PC-3 (cell line): ENCODE results near the gene CCDC93. TPM values are rescaled to one million over a fixed set of nuclear protein-coding genes. Genes with fewer than 3 reads are reported as not detected.

Experiments used
- ATAC-seq: fragments of 200-7000 bp; cut with Tn5 transposase; 2 replicates; pipeline ENCODE4 v1.9.1; 2020; ENCODE audit warnings: mild to moderate bottlenecking, moderate library complexity
- BruUV-seq: library from RNA; stranded (reverse); fragments of 400-500 nt; replicated peaks from 2 replicates; lab custom pipeline; 2021; lab: Mats Ljungman, UMichigan
- CTCF ChIA-PET: fragments of 300-600 bp; sonication (Branson Sonifier 250); formaldehyde crosslinking; loops from one replicate; lab custom pipeline; 2022; ENCODE audit warnings: antibody characterized with exemption; lab: Charles Lee
- POLR2A ChIA-PET: fragments of 300-600 bp; sonication (Branson Sonifier 250); formaldehyde crosslinking; loops from one replicate; lab custom pipeline; 2022; ENCODE audit warnings: antibody characterized with exemption; ENCODE audit not compliant: unreplicated experiment; lab: Charles Lee
- DNase-seq: peaks from one replicate; pipeline ENCODE4 v3.0.0-alpha.2; 2015
- H2AFZ ChIP-seq: fragments of 300-600 bp; sonication (generic); 2 replicates; pipeline ENCODE4 v1.6.0; 2016; ENCODE audit warnings: antibody characterized with exemption, low read length
- H3F3A ChIP-seq: fragments of 300-600 bp; sonication (generic); one replicate; pipeline ENCODE4 v1.6.0; 2017; ENCODE audit warnings: antibody characterized with exemption, low read length, control low read depth, mild to moderate bottlenecking; ENCODE audit not compliant: unreplicated experiment
- H3K27ac ChIP-seq: fragments of 300-600 bp; sonication (generic); 2 replicates; pipeline ENCODE4 v1.5.1; 2016; ENCODE audit warnings: mild to moderate bottlenecking, low read length
- H3K27me3 ChIP-seq: fragments of 300-600 bp; sonication (generic); 2 replicates; pipeline ENCODE4 v1.6.1; 2016; ENCODE audit warnings: low read length, mixed read lengths
- H3K36me3 ChIP-seq: fragments of 300-600 bp; sonication (generic); 2 replicates; pipeline ENCODE4 v1.6.1; 2016; ENCODE audit warnings: low read depth, mixed run types, low read length, mixed read lengths
- H3K4me1 ChIP-seq: fragments of 300-600 bp; sonication (generic); 2 replicates; pipeline ENCODE4 v1.5.1; 2016; ENCODE audit warnings: low read length; ENCODE audit not compliant: insufficient read depth
- H3K4me2 ChIP-seq: fragments of 300-600 bp; sonication (generic); 2 replicates; pipeline ENCODE4 v1.6.0; 2016; ENCODE audit warnings: low read length
- H3K4me3 ChIP-seq: fragments of 300-600 bp; sonication (generic); 2 replicates; pipeline ENCODE4 v1.5.1; 2016; ENCODE audit warnings: mild to moderate bottlenecking, low read length, mixed read lengths
- H3K79me2 ChIP-seq: fragments of 300-600 bp; sonication (generic); 2 replicates; pipeline ENCODE4 v1.6.1; 2017; ENCODE audit warnings: low read length, mixed read lengths
- H3K9ac ChIP-seq: fragments of 300-600 bp; sonication (generic); 2 replicates; pipeline ENCODE4 v1.6.0; 2016; ENCODE audit warnings: mild to moderate bottlenecking, low read length
- H3K9me2 ChIP-seq: fragments of 300-600 bp; sonication (generic); replicated peaks from 2 replicates; pipeline ENCODE4 v1.6.1; 2016; ENCODE audit warnings: mixed run types, low read length, mixed read lengths
- H3K9me3 ChIP-seq: fragments of 300-600 bp; sonication (generic); 2 replicates; pipeline ENCODE4 v1.6.1; 2016; ENCODE audit warnings: low read length, mixed read lengths
- H4K20me1 ChIP-seq: fragments of 300-600 bp; sonication (generic); 2 replicates; pipeline ENCODE4 v1.6.1; 2016; ENCODE audit warnings: low read length, mixed read lengths
- EZH2 ChIP-seq: fragments of 300-600 bp; sonication (generic); IDR thresholded peaks from one replicate; pipeline ENCODE4 v1.6.1; 2017; ENCODE audit warnings: antibody characterized with exemption, mild to moderate bottlenecking, low read length; ENCODE audit not compliant: unreplicated experiment
- EZH2phosphoT487 ChIP-seq: fragments of 300-600 bp; sonication (generic); IDR thresholded peaks from 2 replicates; pipeline ENCODE4 v1.6.1; 2018; ENCODE audit warnings: mild to moderate bottlenecking, antibody characterized with exemption, low read length, borderline replicate concordance
- intact Hi-C: fragments of 100-400 bp; cut with micrococcal nuclease; formaldehyde crosslinking; loops from 2 replicates; pipeline ENCODE4 v1.9.0; 2023
- total RNA-seq: library from RNA; depleted of rRNA; stranded (reverse); fragments of >200 nt; gene quantifications from 2 replicates; pipeline ENCODE4 v1.2.3, GENCODE V29; 2014
- TF ChIP-seq, protein P1 (sequence below): fragments of 300-600 bp; sonication (generic); conservative IDR thresholded peaks from 2 replicates; pipeline ENCODE4 v1.5.1; 2017; ENCODE audit warnings: antibody characterized with exemption, low read depth, mild to moderate bottlenecking, low read length

The CCDC93 gene
- total RNA-seq, 1 experiment from 2014 or later = 14.0 TPM

DNA sequence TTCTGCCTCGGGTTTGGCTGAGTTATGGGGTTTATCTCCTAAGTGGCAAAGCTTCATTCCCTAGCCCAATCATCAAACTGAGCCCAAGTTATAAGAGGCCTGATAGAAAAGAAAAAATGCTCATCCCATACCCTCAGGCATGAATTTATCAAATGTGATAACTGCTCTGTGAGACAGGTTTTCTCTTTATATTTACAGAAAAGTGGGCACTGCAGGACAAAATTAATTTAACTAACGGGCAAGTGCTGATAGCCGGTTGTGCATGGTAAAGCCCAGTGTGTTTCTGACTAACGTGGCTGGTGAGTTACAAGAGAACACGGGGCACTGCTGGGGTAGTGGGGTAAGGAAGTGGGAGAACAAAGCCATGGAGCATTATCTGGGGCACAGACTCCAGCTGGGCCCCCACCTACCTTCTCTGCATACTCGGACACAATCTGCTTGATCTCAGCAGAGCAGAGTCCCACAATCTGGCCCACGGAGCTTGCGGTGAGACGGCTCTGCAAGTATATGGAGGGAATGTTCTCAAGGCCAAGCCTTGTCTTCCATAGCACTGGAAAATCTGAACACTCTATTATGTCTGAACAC lies 40.3 kb downstream of the CCDC93 start:
- BruUV-seq = no TSS peak
- Histone ChIP-seq H3K4me1 (no peaks in the 10 kb centered on the region), H3K9ac (no peak overlapping the region), H3K36me3 (peaks cover 17% of the 10 kb centered on the region), H3K27me3 (no peaks in the 10 kb centered on the region), H3K9me3 (no peaks in the 10 kb centered on the region), H3K9me2 (no peaks in the 10 kb centered on the region), H3K27ac (no peak overlapping the region), H3K4me3 (no peak overlapping the region), H2AFZ (no peak overlapping the region), H3K4me2 (no peak overlapping the region), H3K79me2 (no peaks in the 10 kb centered on the region), H3F3A (no peaks in the 10 kb centered on the region), H4K20me1 (no peaks in the 10 kb centered on the region)
- CTCF ChIA-PET = no interaction called here
- intact Hi-C loops = no loop called here
- ATAC-seq (no peak), DNase-seq (no peak)
- TF ChIP-seq EZH2phosphoT487 = no peak
- TF ChIP-seq EZH2 = no peak
- TF ChIP-seq, protein P1, sequence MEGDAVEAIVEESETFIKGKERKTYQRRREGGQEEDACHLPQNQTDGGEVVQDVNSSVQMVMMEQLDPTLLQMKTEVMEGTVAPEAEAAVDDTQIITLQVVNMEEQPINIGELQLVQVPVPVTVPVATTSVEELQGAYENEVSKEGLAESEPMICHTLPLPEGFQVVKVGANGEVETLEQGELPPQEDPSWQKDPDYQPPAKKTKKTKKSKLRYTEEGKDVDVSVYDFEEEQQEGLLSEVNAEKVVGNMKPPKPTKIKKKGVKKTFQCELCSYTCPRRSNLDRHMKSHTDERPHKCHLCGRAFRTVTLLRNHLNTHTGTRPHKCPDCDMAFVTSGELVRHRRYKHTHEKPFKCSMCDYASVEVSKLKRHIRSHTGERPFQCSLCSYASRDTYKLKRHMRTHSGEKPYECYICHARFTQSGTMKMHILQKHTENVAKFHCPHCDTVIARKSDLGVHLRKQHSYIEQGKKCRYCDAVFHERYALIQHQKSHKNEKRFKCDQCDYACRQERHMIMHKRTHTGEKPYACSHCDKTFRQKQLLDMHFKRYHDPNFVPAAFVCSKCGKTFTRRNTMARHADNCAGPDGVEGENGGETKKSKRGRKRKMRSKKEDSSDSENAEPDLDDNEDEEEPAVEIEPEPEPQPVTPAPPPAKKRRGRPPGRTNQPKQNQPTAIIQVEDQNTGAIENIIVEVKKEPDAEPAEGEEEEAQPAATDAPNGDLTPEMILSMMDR = no peak
- POLR2A ChIA-PET = interaction anchor here (0.7 kb wide), 1 partner anchor 24 kb away, joined by 25 read pairs; no protein-coding TSS in a partner anchor

DNA sequence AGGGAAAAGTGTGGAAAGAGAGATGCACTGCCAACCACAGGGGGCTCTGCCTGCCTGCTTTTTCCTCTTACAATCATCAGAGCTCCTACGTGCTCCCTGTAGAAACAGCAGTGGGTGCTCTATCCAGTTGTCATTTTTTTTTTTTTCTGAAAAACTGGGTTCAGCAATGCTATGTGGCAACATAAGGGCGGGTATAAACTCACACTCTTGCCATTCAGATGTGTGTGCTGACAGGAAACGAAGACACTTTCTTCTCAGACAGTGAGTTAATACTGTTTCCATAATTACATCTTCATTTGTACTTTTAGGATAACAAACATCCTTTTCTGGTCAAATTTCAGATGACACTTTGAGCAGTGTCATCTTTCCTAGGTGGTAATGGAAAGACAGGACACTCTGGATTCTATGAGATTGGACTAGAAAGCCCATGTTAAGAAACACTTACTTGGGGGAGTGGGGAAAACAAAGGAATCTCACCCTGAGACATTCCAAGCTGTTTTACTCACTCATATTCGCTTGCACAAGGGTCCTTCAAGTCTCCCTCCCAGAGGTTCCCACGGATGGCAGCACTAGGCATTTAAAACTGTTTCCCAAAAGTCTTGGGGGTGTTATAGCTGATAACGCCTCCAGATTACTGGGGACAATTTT lies 41.3 kb downstream of the CCDC93 start:
- no peak overlapping the region for H3K4me2 ChIP-seq
- intact Hi-C loops = no loop called here
- POLR2A ChIA-PET = no interaction called here
- H3K9ac ChIP-seq = no peak overlapping the region
- TF ChIP-seq EZH2 (no peak), EZH2phosphoT487 (no peak)
- TF ChIP-seq, protein P1 = no peak
- H3K9me2 ChIP-seq = no peaks in the 10 kb centered on the region
- H3K9me3 ChIP-seq = no peaks in the 10 kb centered on the region
- no peak overlapping the region for H3K27ac ChIP-seq
- H3F3A ChIP-seq = no peaks in the 10 kb centered on the region
- no TSS peak for BruUV-seq
- peaks cover 22% of the 10 kb centered on the region for H3K36me3 ChIP-seq
- H3K4me1 ChIP-seq = no peaks in the 10 kb centered on the region
- no peak overlapping the region for H3K4me3 ChIP-seq
- no peak for ATAC-seq
- no peak overlapping the region for H2AFZ ChIP-seq
- no peak for DNase-seq
- H3K79me2 ChIP-seq = no peaks in the 10 kb centered on the region
- H3K27me3 ChIP-seq = no peaks in the 10 kb centered on the region
- CTCF ChIA-PET = no interaction called here
- H4K20me1 ChIP-seq = no peaks in the 10 kb centered on the region

GRCh38 chr2:117968722-117969121 lies 45.1 kb downstream of the CCDC93 start:
- H3K79me2 ChIP-seq = no peaks in the 10 kb centered on the region
- no peak overlapping the region for H3K4me2 ChIP-seq
- peak; percentile 40; the same call in 1 of the 2 replicates for ATAC-seq
- peaks cover 23% of the 10 kb centered on the region for H3K36me3 ChIP-seq
- no peaks in the 10 kb centered on the region for H3F3A ChIP-seq
- no peak overlapping the region for H3K9ac ChIP-seq
- H3K4me1 ChIP-seq = no peaks in the 10 kb centered on the region
- BruUV-seq = no TSS peak
- no peak overlapping the region for H3K27ac ChIP-seq
- H3K9me2 ChIP-seq = no peaks in the 10 kb centered on the region
- ChIA-PET CTCF (interaction anchor here (0.7 kb wide), 1 partner anchor 35 kb away, joined by 5 read pairs; no protein-coding TSS in a partner anchor), POLR2A (no interaction called here)
- no peaks in the 10 kb centered on the region for H4K20me1 ChIP-seq
- no peaks in the 10 kb centered on the region for H3K27me3 ChIP-seq
- no peaks in the 10 kb centered on the region for H3K9me3 ChIP-seq
- no peak for DNase-seq
- TF ChIP-seq EZH2phosphoT487 = no peak
- TF ChIP-seq, protein P1 = peak; percentile 40; the same call in 1 of the 2 replicates
- intact Hi-C loops = no loop called here
- H2AFZ ChIP-seq = no peak overlapping the region
- H3K4me3 ChIP-seq = no peak overlapping the region
